H9 (cell line): ENCODE results near the gene FYCO1. TPM values are rescaled to one million over a fixed set of nuclear protein-coding genes. Genes with fewer than 3 reads are reported as not detected.

Experiments used
- DNase-seq: peaks from one replicate; pipeline ENCODE4 v3.0.0-alpha.2; 2017
- H2AFZ ChIP-seq: one replicate; pipeline ENCODE4 v1.6.1; 2013; ENCODE audit warnings: mild to moderate bottlenecking, low read length, control low read depth, moderate library complexity
- H2AK5ac ChIP-seq: 2 replicates; pipeline ENCODE4 v1.6.1; 2013; ENCODE audit warnings: low read length, control low read depth, mixed read lengths; ENCODE audit not compliant: insufficient read length
- H2BK120ac ChIP-seq: one replicate; pipeline ENCODE4 v1.6.1; 2013; ENCODE audit warnings: low read depth, mild to moderate bottlenecking, low read length, control low read depth, inconsistent platforms; ENCODE audit not compliant: poor library complexity, severe bottlenecking
- H2BK12ac ChIP-seq: 2 replicates; pipeline ENCODE4 v1.6.1; 2013; ENCODE audit warnings: low read length, control low read depth, mixed read lengths, low read depth; ENCODE audit not compliant: insufficient read length
- H2BK15ac ChIP-seq: 2 replicates; pipeline ENCODE4 v1.6.1; 2013; ENCODE audit warnings: low read depth, low read length, control low read depth
- H2BK20ac ChIP-seq: one replicate; pipeline ENCODE4 v1.6.1; 2013; ENCODE audit warnings: low read depth, mild to moderate bottlenecking, low read length, control low read depth, inconsistent platforms; ENCODE audit not compliant: poor library complexity, severe bottlenecking
- H2BK5ac ChIP-seq: 2 replicates; pipeline ENCODE4 v1.6.1; 2013; ENCODE audit warnings: low read length, control low read depth, mixed read lengths; ENCODE audit not compliant: insufficient read length
- H3K14ac ChIP-seq: 2 replicates; pipeline ENCODE4 v1.6.1; 2013; ENCODE audit warnings: low read length, control low read depth; ENCODE audit not compliant: insufficient read depth
- H3K18ac ChIP-seq: 2 replicates; pipeline ENCODE4 v1.6.1; 2013; ENCODE audit warnings: low read depth, mild to moderate bottlenecking, mixed read lengths, low read length, control low read depth; ENCODE audit not compliant: insufficient read length
- H3K23ac ChIP-seq: 2 replicates; pipeline ENCODE4 v1.6.1; 2013; ENCODE audit warnings: low read length, control low read depth, mixed read lengths, low read depth; ENCODE audit not compliant: insufficient read length
- H3K23me2 ChIP-seq: 2 replicates; pipeline ENCODE4 v1.6.1; 2013; ENCODE audit warnings: low read depth, mild to moderate bottlenecking, mixed read lengths, low read length, control low read depth; ENCODE audit not compliant: insufficient read length, poor library complexity, severe bottlenecking
- H3K27ac ChIP-seq: 2 replicates; pipeline ENCODE4 v1.5.1; 2013; ENCODE audit warnings: low read length, control low read depth, mixed read lengths, low read depth; ENCODE audit not compliant: insufficient read length
- H3K27me3 ChIP-seq: 2 replicates; pipeline ENCODE4 v1.6.1; 2013; ENCODE audit warnings: low read length, control low read depth, inconsistent platforms; ENCODE audit not compliant: insufficient read depth
- H3K4ac ChIP-seq: 2 replicates; pipeline ENCODE4 v1.6.1; 2013; ENCODE audit warnings: low read depth, mild to moderate bottlenecking, control low read depth, inconsistent platforms, low read length, moderate library complexity
- H3K4me1 ChIP-seq: 2 replicates; pipeline ENCODE4 v1.6.1; 2013; ENCODE audit warnings: low read length, control low read depth, inconsistent platforms; ENCODE audit not compliant: insufficient read depth
- H3K4me2 ChIP-seq: 2 replicates; pipeline ENCODE4 v1.6.1; 2013; ENCODE audit warnings: low read length, control low read depth, mixed read lengths; ENCODE audit not compliant: insufficient read length, insufficient read depth
- H3K56ac ChIP-seq: 2 replicates; pipeline ENCODE4 v1.6.1; 2013; ENCODE audit warnings: low read depth, mild to moderate bottlenecking, mixed read lengths, low read length, control low read depth; ENCODE audit not compliant: insufficient read length
- H3K79me1 ChIP-seq: 2 replicates; pipeline ENCODE4 v1.6.1; 2013; ENCODE audit warnings: low read depth, mild to moderate bottlenecking, moderate library complexity, low read length, control low read depth, inconsistent platforms; ENCODE audit not compliant: insufficient read depth, poor library complexity, severe bottlenecking
- H3K79me2 ChIP-seq: 2 replicates; pipeline ENCODE4 v1.6.1; 2013; ENCODE audit warnings: low read length, control low read depth, inconsistent platforms; ENCODE audit not compliant: insufficient read depth
- H3K9ac ChIP-seq: 2 replicates; pipeline ENCODE4 v1.6.1; 2013; ENCODE audit warnings: low read length, control low read depth, mixed read lengths; ENCODE audit not compliant: insufficient read length; ENCODE audit errors: extremely low read depth
- H3K9me3 ChIP-seq: one replicate; pipeline ENCODE4 v1.6.1; 2013; ENCODE audit warnings: low read depth, low read length, inconsistent platforms; ENCODE audit not compliant: control insufficient read depth
- H3T11ph ChIP-seq: one replicate; pipeline ENCODE4 v1.6.1; 2013; ENCODE audit warnings: mild to moderate bottlenecking, low read length, control low read depth, inconsistent platforms
- H4K20me1 ChIP-seq: one replicate; pipeline ENCODE4 v1.6.1; 2013; ENCODE audit not compliant: control insufficient read depth, insufficient read length, insufficient read depth
- H4K5ac ChIP-seq: 2 replicates; pipeline ENCODE4 v1.6.1; 2013; ENCODE audit warnings: low read depth, mild to moderate bottlenecking, mixed read lengths, low read length, control low read depth; ENCODE audit not compliant: insufficient read length
- H4K8ac ChIP-seq: replicated peaks from 2 replicates; pipeline ENCODE4 v1.6.1; 2013; ENCODE audit warnings: low read length, control low read depth, mixed read lengths, low read depth; ENCODE audit not compliant: insufficient read length
- H4K91ac ChIP-seq: 2 replicates; pipeline ENCODE4 v1.6.1; 2013; ENCODE audit warnings: low read depth, mild to moderate bottlenecking, moderate library complexity, mixed read lengths, low read length, control low read depth; ENCODE audit not compliant: insufficient read length
- H3K27ac Mint-ChIP-seq, 3 experiments: 2 replicates in 2 of 3; 3 replicates in 1 of 3; pipeline ENCODE4 v1.8.0; 2020 to 2021; ENCODE audit warnings: mixed read lengths in 3 of 3, mild to moderate bottlenecking in 1 of 3, moderate library complexity in 1 of 3
- H3K27me3 Mint-ChIP-seq: 2 replicates; pipeline ENCODE4 v1.8.0; 2021; ENCODE audit warnings: low read depth, mild to moderate bottlenecking, moderate library complexity, mixed read lengths
- H3K36me3 Mint-ChIP-seq, 3 experiments: 2 replicates in 2 of 3; 3 replicates in 1 of 3; pipeline ENCODE4 v1.8.0; 2020 to 2021; ENCODE audit warnings: low read depth in 3 of 3, mixed read lengths in 3 of 3; ENCODE audit not compliant: insufficient read depth in 1 of 3
- H3K4me1 Mint-ChIP-seq, 2 experiments: 2 replicates each; pipeline ENCODE4 v1.8.0; 2020; ENCODE audit warnings: mixed read lengths in 2 of 2
- H3K4me3 Mint-ChIP-seq, 2 experiments: 2 replicates in 1 of 2; 3 replicates in 1 of 2; pipeline ENCODE4 v1.8.0; 2020 to 2021; ENCODE audit warnings: mild to moderate bottlenecking in 2 of 2, mixed read lengths in 2 of 2, moderate library complexity in 1 of 2
- H3K9me3 Mint-ChIP-seq, 2 experiments: 2 replicates in 1 of 2; 3 replicates in 1 of 2; pipeline ENCODE4 v1.8.0; 2020; ENCODE audit warnings: mild to moderate bottlenecking in 2 of 2, mixed read lengths in 2 of 2, moderate library complexity in 1 of 2
- WGBS: extraction: QIAGEN DNeasy Blood & Tissue Kit; methylation state at CpG from one replicate; pipeline ENCODE4 v1.1.7; 2013; ENCODE audit warnings: missing lambda C conversion rate, low lambda C conversion rate, mixed read lengths; ENCODE audit not compliant: insufficient read length; ENCODE audit errors: extremely low coverage; 5-methylcytosine and 5-hydroxymethylcytosine counted together
- total RNA-seq: library from RNA; stranded (reverse); gene quantifications from 2 replicates; pipeline ENCODE4 v1.2.1, GENCODE V29; 2021
- TF ChIP-seq, protein P1 (sequence below): fragments of 200-600 bp; sonication (generic); conservative IDR thresholded peaks from 3 replicates; pipeline ENCODE4 v1.8.0; 2021; ENCODE audit warnings: antibody characterized with exemption, mild to moderate bottlenecking

Gene FYCO1
- total RNA-seq, 1 experiment from 2014 or later: 10.4 TPM

DNA sequence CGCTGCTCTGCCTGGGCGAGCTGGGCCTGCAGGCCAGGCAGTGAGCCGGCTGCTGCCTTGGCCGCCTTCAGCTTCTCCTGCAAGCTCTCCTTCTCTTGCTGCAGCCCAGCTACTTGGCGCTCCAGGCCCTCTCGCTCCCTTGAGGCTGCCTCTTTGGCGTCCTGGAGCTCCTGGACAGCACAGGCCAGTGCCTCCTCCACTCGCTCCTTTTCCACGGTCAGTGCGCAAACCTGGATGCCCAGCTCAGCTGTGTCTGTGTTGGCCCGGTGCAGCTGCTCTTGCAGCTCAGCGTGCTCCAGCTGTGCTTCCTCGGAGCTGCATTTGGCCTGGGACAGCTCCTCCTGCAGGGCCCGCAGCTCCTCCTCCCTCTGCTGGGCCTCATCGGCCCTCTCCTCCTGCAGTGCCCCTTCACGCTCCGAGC is 29.2 kb downstream of the FYCO1 start:
- Histone ChIP-seq H4K5ac (no peak overlapping the region), H2BK12ac (no peak overlapping the region), H3K23ac (no peak overlapping the region), H3K14ac (no peak overlapping the region), H4K20me1 (no peaks in the 10 kb centered on the region), H2BK5ac (no peak overlapping the region), H4K91ac (no peak overlapping the region), H4K8ac (no peak overlapping the region), H2AK5ac (no peak overlapping the region), H3K56ac (no peak overlapping the region), H3K18ac (no peak overlapping the region), H3K27ac (no peak overlapping the region), H3K4ac (no peak overlapping the region), H3K27me3 (no peaks in the 10 kb centered on the region), H2AFZ (no peak overlapping the region), H3K79me1 (no peaks in the 10 kb centered on the region), H3T11ph (no peak overlapping the region), H3K23me2 (no peaks in the 10 kb centered on the region), H3K4me1 (no peaks in the 10 kb centered on the region), H3K9ac (no peak overlapping the region), H2BK15ac (no peak overlapping the region), H2BK120ac (no peak overlapping the region), H2BK20ac (no peak overlapping the region), H3K79me2 (no peaks in the 10 kb centered on the region), H3K4me2 (no peak overlapping the region), H3K9me3 (no peaks in the 10 kb centered on the region)
- H3K27me3 Mint-ChIP-seq: peaks cover 1% of the 10 kb centered on the region; the same call in 1 of the 2 replicates
- TF ChIP-seq, protein P1, sequence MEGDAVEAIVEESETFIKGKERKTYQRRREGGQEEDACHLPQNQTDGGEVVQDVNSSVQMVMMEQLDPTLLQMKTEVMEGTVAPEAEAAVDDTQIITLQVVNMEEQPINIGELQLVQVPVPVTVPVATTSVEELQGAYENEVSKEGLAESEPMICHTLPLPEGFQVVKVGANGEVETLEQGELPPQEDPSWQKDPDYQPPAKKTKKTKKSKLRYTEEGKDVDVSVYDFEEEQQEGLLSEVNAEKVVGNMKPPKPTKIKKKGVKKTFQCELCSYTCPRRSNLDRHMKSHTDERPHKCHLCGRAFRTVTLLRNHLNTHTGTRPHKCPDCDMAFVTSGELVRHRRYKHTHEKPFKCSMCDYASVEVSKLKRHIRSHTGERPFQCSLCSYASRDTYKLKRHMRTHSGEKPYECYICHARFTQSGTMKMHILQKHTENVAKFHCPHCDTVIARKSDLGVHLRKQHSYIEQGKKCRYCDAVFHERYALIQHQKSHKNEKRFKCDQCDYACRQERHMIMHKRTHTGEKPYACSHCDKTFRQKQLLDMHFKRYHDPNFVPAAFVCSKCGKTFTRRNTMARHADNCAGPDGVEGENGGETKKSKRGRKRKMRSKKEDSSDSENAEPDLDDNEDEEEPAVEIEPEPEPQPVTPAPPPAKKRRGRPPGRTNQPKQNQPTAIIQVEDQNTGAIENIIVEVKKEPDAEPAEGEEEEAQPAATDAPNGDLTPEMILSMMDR: no peak
- DNase-seq: no peak
- WGBS: no CpG with 5 or more reads among the region's 17 CpGs
- no peaks in the 10 kb centered on the region for H3K9me3 Mint-ChIP-seq
- no peaks in the 10 kb centered on the region for H3K4me1 Mint-ChIP-seq
- H3K36me3 Mint-ChIP-seq: peaks cover 23 to 83% (median 81%) of the 10 kb centered on the region in 3 experiments; a peak in 6 of 7 replicates
- no peak overlapping the region for H3K4me3 Mint-ChIP-seq
- no peak overlapping the region for H3K27ac Mint-ChIP-seq
